ENCODE data around the gene DIDO1. TPM values are rescaled to one million over a fixed set of nuclear protein-coding genes. Genes with fewer than 3 reads are reported as not detected.
"Not testable (repeated sequence)": the region's sequence is repeated elsewhere in the genome, so short reads cannot be mapped to it uniquely, and the experiment has no call there.

The DIDO1 gene
- total RNA-seq, 1 donor from 2014 or later: 61.2 TPM

GRCh38 chr20:62966212-62967148 is 40.2 kb upstream of the DIDO1 start:
- Mint-ChIP-seq H3K27me3 (peaks cover 5% of the 10 kb centered on the region), H3K27ac (no peak overlapping the region), H3K4me1 (peaks cover under 1% of the 10 kb centered on the region), H3K9me3 (no peaks in the 10 kb centered on the region), H3K4me3 (no peak overlapping the region), H3K36me3 (ENCODE audit: low read depth) (peaks cover 1% of the 10 kb centered on the region)
- DNase-seq: no peak
- intact Hi-C loops (cut with micrococcal nuclease): no loop called here

- Mint-ChIP-seq H3K4me3 (no peak overlapping the region), H3K4me1 (no peaks in the 10 kb centered on the region), H3K9me3 (no peaks in the 10 kb centered on the region), H3K27ac (no peak overlapping the region), H3K27me3 (peaks cover 2% of the 10 kb centered on the region), H3K36me3 (ENCODE audit: low read depth) (peaks cover 1% of the 10 kb centered on the region)
- DNase-seq: no peak
- intact Hi-C loops (cut with micrococcal nuclease): no loop called here
These were observed 39.1 kb upstream of the DIDO1 start for GRCh38 chr20:62965363-62965771.

- DNase-seq: no peak
- H3K4me1 Mint-ChIP-seq: no peaks in the 10 kb centered on the region
- intact Hi-C loops (cut with micrococcal nuclease): no loop called here
- no peaks in the 10 kb centered on the region for H3K27me3 Mint-ChIP-seq
- H3K4me3 Mint-ChIP-seq: no peak overlapping the region
- H3K9me3 Mint-ChIP-seq: no peaks in the 10 kb centered on the region
- H3K27ac Mint-ChIP-seq: no peak overlapping the region
- H3K36me3 Mint-ChIP-seq (ENCODE audit: low read depth): peaks cover 1% of the 10 kb centered on the region
These were observed 38.4 kb upstream of the DIDO1 start for GRCh38 chr20:62964700-62965099.

GRCh38 chr20:62963614-62964397 is 37.5 kb upstream of the DIDO1 start:
- Mint-ChIP-seq H3K27ac (no peak overlapping the region), H3K36me3 (ENCODE audit: low read depth) (peaks cover 1% of the 10 kb centered on the region), H3K27me3 (no peaks in the 10 kb centered on the region), H3K4me3 (no peak overlapping the region), H3K9me3 (no peaks in the 10 kb centered on the region), H3K4me1 (no peaks in the 10 kb centered on the region)
- intact Hi-C loops (cut with micrococcal nuclease): no loop called here
- DNase-seq: no peak

- DNase-seq: no peak
- intact Hi-C loops (cut with micrococcal nuclease): no loop called here
- no peak overlapping the region for H3K27ac Mint-ChIP-seq
- no peak overlapping the region for H3K4me3 Mint-ChIP-seq
- no peaks in the 10 kb centered on the region for H3K27me3 Mint-ChIP-seq
- H3K36me3 Mint-ChIP-seq (ENCODE audit: low read depth): peaks cover 1% of the 10 kb centered on the region
- H3K9me3 Mint-ChIP-seq: no peaks in the 10 kb centered on the region
- H3K4me1 Mint-ChIP-seq: no peaks in the 10 kb centered on the region
These were observed 36.7 kb upstream of the DIDO1 start for GRCh38 chr20:62962891-62963613.

- Mint-ChIP-seq H3K36me3 (ENCODE audit: low read depth) (peaks cover 1% of the 10 kb centered on the region), H3K27me3 (no peaks in the 10 kb centered on the region), H3K27ac (no peak overlapping the region), H3K9me3 (no peaks in the 10 kb centered on the region), H3K4me1 (no peaks in the 10 kb centered on the region), H3K4me3 (no peak overlapping the region)
- DNase-seq: no peak
- intact Hi-C loops (cut with micrococcal nuclease): no loop called here
These were observed 36.0 kb upstream of the DIDO1 start for GRCh38 chr20:62962221-62962879.

GRCh38 chr20:62961799-62962198 is 35.5 kb upstream of the DIDO1 start:
- Mint-ChIP-seq H3K36me3 (ENCODE audit: low read depth) (peaks cover 1% of the 10 kb centered on the region), H3K9me3 (no peaks in the 10 kb centered on the region), H3K27ac (no peak overlapping the region), H3K4me1 (no peaks in the 10 kb centered on the region), H3K27me3 (no peaks in the 10 kb centered on the region), H3K4me3 (no peak overlapping the region)
- no peak for DNase-seq
- intact Hi-C loops (cut with micrococcal nuclease): no loop called here

- H3K4me1 Mint-ChIP-seq: no peaks in the 10 kb centered on the region
- no peak for DNase-seq
- no peaks in the 10 kb centered on the region for H3K27me3 Mint-ChIP-seq
- H3K27ac Mint-ChIP-seq: no peak overlapping the region
- no peak overlapping the region for H3K4me3 Mint-ChIP-seq
- intact Hi-C loops (cut with micrococcal nuclease): no loop called here
- peaks cover 1% of the 10 kb centered on the region for H3K36me3 Mint-ChIP-seq (ENCODE audit: low read depth)
- H3K9me3 Mint-ChIP-seq: no peaks in the 10 kb centered on the region
These were observed 35.0 kb upstream of the DIDO1 start for GRCh38 chr20:62961310-62961783.

GRCh38 chr20:62960446-62961309 is 34.4 kb upstream of the DIDO1 start:
- DNase-seq; H3K27me3 Mint-ChIP-seq; H3K4me3 Mint-ChIP-seq; H3K9me3 Mint-ChIP-seq; H3K36me3 Mint-ChIP-seq (ENCODE audit: low read depth); intact Hi-C loops (cut with micrococcal nuclease); H3K4me1 Mint-ChIP-seq; H3K27ac Mint-ChIP-seq: not testable (repeated sequence)

GRCh38 chr20:62959998-62960436 is 33.7 kb upstream of the DIDO1 start:
- Mint-ChIP-seq H3K4me1 (no peaks in the 10 kb centered on the region), H3K27ac (no peak overlapping the region), H3K27me3 (no peaks in the 10 kb centered on the region), H3K36me3 (ENCODE audit: low read depth) (no peaks in the 10 kb centered on the region), H3K4me3 (no peak overlapping the region), H3K9me3 (no peaks in the 10 kb centered on the region)
- DNase-seq: no peak
- intact Hi-C loops (cut with micrococcal nuclease): no loop called here

GRCh38 chr20:62959101-62959971 is 33.0 kb upstream of the DIDO1 start:
- no peak for DNase-seq
- Mint-ChIP-seq H3K27ac (no peak overlapping the region), H3K9me3 (no peaks in the 10 kb centered on the region), H3K36me3 (ENCODE audit: low read depth) (no peaks in the 10 kb centered on the region), H3K4me1 (peaks cover 3% of the 10 kb centered on the region), H3K27me3 (no peaks in the 10 kb centered on the region), H3K4me3 (no peak overlapping the region)
- intact Hi-C loops (cut with micrococcal nuclease): no loop called here
